Epithelial cell of esophagus (primary cell): ENCODE results near the gene KCNK5.

Source experiments
- DNase-seq: peaks from one replicate; pipeline ENCODE4 v3.0.0; 2010; ENCODE audit warnings: low read depth
- H3K4me3 ChIP-seq: 2 replicates; pipeline ENCODE4 v1.5.1; 2011; ENCODE audit warnings: mild to moderate bottlenecking, low read length, control low read depth
- CTCF ChIP-seq: IDR thresholded peaks from 2 replicates; pipeline ENCODE4 v1.5.1; 2011; ENCODE audit warnings: low read depth, mild to moderate bottlenecking, low read length, control low read depth, inconsistent platforms; ENCODE audit not compliant: insufficient read depth; ENCODE audit errors: missing control alignments

Gene KCNK5

GRCh38 chr6:39240155-39240757 lies 11.0 kb upstream of the KCNK5 start:
- no peak overlapping the region for H3K4me3 ChIP-seq
- no peak for DNase-seq
- TF ChIP-seq CTCF = no peak

- TF ChIP-seq CTCF = no peak
- DNase-seq = no peak
- H3K4me3 ChIP-seq = no peak overlapping the region
These were observed 10.4 kb upstream of the KCNK5 start for GRCh38 chr6:39239527-39240154.

- TF ChIP-seq CTCF = no peak
- no peak overlapping the region for H3K4me3 ChIP-seq
- no peak for DNase-seq
These were observed 7.5 kb upstream of the KCNK5 start for GRCh38 chr6:39236742-39237141.

GRCh38 chr6:39233333-39233732 lies 4.1 kb upstream of the KCNK5 start:
- H3K4me3 ChIP-seq = no peak overlapping the region
- no peak for DNase-seq
- no peak for TF ChIP-seq CTCF

GRCh38 chr6:39231521-39232243 lies 2.4 kb upstream of the KCNK5 start:
- DNase-seq = no peak
- no peak overlapping the region for H3K4me3 ChIP-seq
- no peak for TF ChIP-seq CTCF

- DNase-seq = no peak
- TF ChIP-seq CTCF = no peak
- no peak overlapping the region for H3K4me3 ChIP-seq
These were observed 1.4 kb upstream of the KCNK5 start for GRCh38 chr6:39230654-39231035.
